Colonic mucosa (tissue), 4 donors: ENCODE measurements around the gene KIAA1217. TPM values are rescaled to one million over a fixed set of nuclear protein-coding genes. Genes with fewer than 3 reads are reported as not detected.
A peak's percentile ranks its signal among the peaks of the same experiment; 100 is the strongest.

ENCODE experiments used
- DNase-seq: peaks from one replicate; pipeline ENCODE4 v3.0.0-alpha.2; 2020
- H3K27ac ChIP-seq: fragments of 200-600 bp; one replicate; pipeline ENCODE4 v1.8.0; 2021
- H3K27me3 ChIP-seq: fragments of 200-600 bp; one replicate; pipeline ENCODE4 v1.8.0; 2021
- H3K36me3 ChIP-seq: fragments of 200-600 bp; one replicate; pipeline ENCODE4 v1.8.0; 2021
- H3K4me1 ChIP-seq: fragments of 200-600 bp; one replicate; pipeline ENCODE4 v1.8.0; 2021; ENCODE audit warnings: mild to moderate bottlenecking
- H3K4me3 ChIP-seq: fragments of 200-600 bp; one replicate; pipeline ENCODE4 v1.8.0; 2021
- H3K9ac ChIP-seq, 2 donors: one replicate each; pipeline ENCODE4 v1.7.0; 2013; ENCODE audit warnings: control low read depth in 2 of 2, low read depth in 2 of 2, low read length in 2 of 2
- H3K9me3 ChIP-seq: fragments of 200-600 bp; one replicate; pipeline ENCODE4 v1.8.0; 2021
- CTCF ChIP-seq: fragments of 200-600 bp; IDR thresholded peaks from one replicate; pipeline ENCODE4 v1.8.0; 2022; ENCODE audit warnings: antibody characterized with exemption, mild to moderate bottlenecking
- intact Hi-C: fragments of 100-400 bp; cut with DNase I; formaldehyde crosslinking; loops from one replicate; pipeline ENCODE4 v1.14.1; 2022
- total RNA-seq, 2 donors: library from RNA; stranded (reverse); fragmentation: NEBNext Ultra II Directional in 1 of 2; extraction: Animal tissue kit (Norgen Biotek cat#: 25700) in 1 of 2; gene quantifications; one replicate each; pipeline ENCODE4 v1.2.1, GENCODE V29; 2021
- donor health status: healthy.
- donor health status: DM: no; HTN: no; CAD: no.
- donor health status: DM: no; HTN: no; CAD: no.

Gene KIAA1217
- total RNA-seq, 2 donors from 2014 or later: 34.2 to 61.2 TPM

GRCh38 chr10:24416248-24416647, 207.3 kb downstream of the KIAA1217 start:
- intact Hi-C loops: loop anchor here (5.0 kb wide), 1 partner anchor 46 kb away; no protein-coding TSS in a partner anchor
- no peaks in the 10 kb centered on the region for H3K9me3 ChIP-seq
- TF ChIP-seq CTCF: no peak
- no peak for DNase-seq
- peaks cover 7% of the 10 kb centered on the region for H3K4me1 ChIP-seq
- no peaks in the 10 kb centered on the region for H3K27me3 ChIP-seq
- H3K36me3 ChIP-seq: no peaks in the 10 kb centered on the region
- H3K4me3 ChIP-seq: no peak overlapping the region
- peak overlapping the region; percentile 74 for H3K27ac ChIP-seq
- H3K9ac ChIP-seq: peak overlapping the region in 1 of 2 donors; percentile 69

GRCh38 chr10:24417053-24417452, 208.1 kb downstream of the KIAA1217 start:
- Histone ChIP-seq H3K27me3 (no peaks in the 10 kb centered on the region), H3K4me3 (no peak overlapping the region), H3K36me3 (no peaks in the 10 kb centered on the region), H3K9ac (no peak overlapping the region), H3K9me3 (no peaks in the 10 kb centered on the region), H3K27ac (no peak overlapping the region), H3K4me1 (peaks cover 7% of the 10 kb centered on the region)
- intact Hi-C loops: loop anchor here (5.0 kb wide), 1 partner anchor 45 kb away; no protein-coding TSS in a partner anchor
- DNase-seq: no peak
- no peak for TF ChIP-seq CTCF

GRCh38 chr10:24418532-24418931, 209.6 kb downstream of the KIAA1217 start:
- Histone ChIP-seq H3K36me3 (no peaks in the 10 kb centered on the region), H3K9me3 (no peaks in the 10 kb centered on the region), H3K9ac (no peak overlapping the region), H3K4me3 (no peak overlapping the region), H3K27ac (no peak overlapping the region), H3K4me1 (peaks cover 7% of the 10 kb centered on the region), H3K27me3 (no peaks in the 10 kb centered on the region)
- TF ChIP-seq CTCF: no peak
- no peak for DNase-seq
- intact Hi-C loops: loop anchor here (5.0 kb wide), 1 partner anchor 44 kb away; no protein-coding TSS in a partner anchor

- H3K9ac ChIP-seq: no peak overlapping the region
- H3K4me3 ChIP-seq: no peak overlapping the region
- peaks cover 5% of the 10 kb centered on the region for H3K4me1 ChIP-seq
- no peaks in the 10 kb centered on the region for H3K27me3 ChIP-seq
- H3K27ac ChIP-seq: no peak overlapping the region
- TF ChIP-seq CTCF: no peak
- intact Hi-C loops: loop anchor here (5.0 kb wide), 1 partner anchor 43 kb away; no protein-coding TSS in a partner anchor
- no peaks in the 10 kb centered on the region for H3K36me3 ChIP-seq
- no peaks in the 10 kb centered on the region for H3K9me3 ChIP-seq
- DNase-seq: no peak
Observed at GRCh38 chr10:24419066-24419465, 210.1 kb downstream of the KIAA1217 start.

- Histone ChIP-seq H3K27ac (no peak overlapping the region), H3K4me3 (no peak overlapping the region), H3K9ac (no peak overlapping the region), H3K27me3 (no peaks in the 10 kb centered on the region), H3K9me3 (no peaks in the 10 kb centered on the region), H3K36me3 (no peaks in the 10 kb centered on the region), H3K4me1 (no peaks in the 10 kb centered on the region)
- no peak for DNase-seq
- TF ChIP-seq CTCF: no peak
- intact Hi-C loops: no loop called here
Observed at GRCh38 chr10:24425151-24425550, 216.2 kb downstream of the KIAA1217 start.
